ENCODE results near the gene METTL3. TPM values are rescaled to one million over a fixed set of nuclear protein-coding genes. Genes with fewer than 3 reads are reported as not detected.

Gene METTL3
- total RNA-seq, 1 experiment from 2014 or later: 43.3 TPM

- ATAC-seq (no peak), DNase-seq (ENCODE audit: low read depth, low spot score) (no peak)
- H3K4me3 ChIP-seq (ENCODE audit: low read depth in 2 of 2, low read length in 2 of 2): no peak overlapping the region
- no peaks in the 10 kb centered on the region for H3K36me3 ChIP-seq (ENCODE audit: control insufficient read depth, insufficient read depth, low read length)
- ChIA-PET CTCF (no interaction called here), POLR2A (no interaction called here)
- peaks cover 3% of the 10 kb centered on the region; the same call in 1 of the 2 replicates for H3K4me1 ChIP-seq (ENCODE audit: control insufficient read depth, insufficient read depth, low read length)
- in situ Hi-C loops (cut with HindIII; ENCODE audit: low pct_unique_long_range_greater_than_20kb, low sequenced_read_pairs): no loop called here
- peaks cover 4% of the 10 kb centered on the region for H3K27me3 ChIP-seq (ENCODE audit: control insufficient read depth, insufficient read depth, low read length)
- TF ChIP-seq CTCF (IDR thresholded peaks at IDR 0.05): no peak
- no peak for TF ChIP-seq POLR2AphosphoS5 (IDR thresholded peaks at IDR 0.05; ENCODE audit: low read depth, low read length)
- no peak for TF ChIP-seq REST (IDR thresholded peaks at IDR 0.05; ENCODE audit: insufficient read depth in 1 of 2, low read depth in 2 of 2, low read length in 1 of 2)
- no peak for TF ChIP-seq TCF7L2 (IDR thresholded peaks at IDR 0.05; ENCODE audit: low read depth, low read length)
- TF ChIP-seq SIN3A (IDR thresholded peaks at IDR 0.05; ENCODE audit: borderline replicate concordance, insufficient read depth, low read depth, low read length): no peak
- H3K27ac ChIP-seq (ENCODE audit: low read length): no peak overlapping the region
- intact Hi-C loops (cut with micrococcal nuclease; ENCODE audit: unreplicated experiment): no loop called here
- no TSS peak for BruUV-seq (replicated peaks)
- H3K9me3 ChIP-seq (ENCODE audit: control insufficient read depth, insufficient read depth, low read depth, low read length): no peaks in the 10 kb centered on the region
Measured at GRCh38 chr14:21539189-21539940, 28.2 kb upstream of the METTL3 start.

DNA sequence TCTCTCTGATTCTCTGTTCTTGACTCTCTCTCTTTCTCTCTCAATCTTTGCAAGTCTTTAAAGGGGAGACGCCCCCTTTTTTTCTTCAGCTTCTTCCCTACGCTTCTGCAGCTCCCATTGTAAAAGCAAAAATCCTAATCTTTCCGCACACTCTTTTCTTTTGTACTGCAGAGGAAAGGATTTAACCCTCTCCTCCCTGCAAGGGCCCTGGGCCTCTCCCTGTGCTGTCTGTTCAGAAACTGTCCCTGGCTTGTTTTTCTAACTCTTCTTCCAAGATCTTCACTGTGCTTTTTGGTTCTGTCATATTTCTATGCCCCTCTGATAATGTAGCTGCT lies 25.9 kb upstream of the METTL3 start:
- no TSS peak for BruUV-seq (replicated peaks)
- POLR2A ChIA-PET: no interaction called here
- CTCF ChIA-PET: no interaction called here
- H3K27me3 ChIP-seq (ENCODE audit: control insufficient read depth, insufficient read depth, low read length): peaks cover 4% of the 10 kb centered on the region
- no peak overlapping the region for H3K27ac ChIP-seq (ENCODE audit: low read length)
- TF ChIP-seq TCF7L2 (IDR thresholded peaks at IDR 0.05; ENCODE audit: low read depth, low read length) (no peak), CTCF (IDR thresholded peaks at IDR 0.05) (no peak), SIN3A (IDR thresholded peaks at IDR 0.05; ENCODE audit: borderline replicate concordance, insufficient read depth, low read depth, low read length) (no peak), REST (IDR thresholded peaks at IDR 0.05; ENCODE audit: insufficient read depth in 1 of 2, low read depth in 2 of 2, low read length in 1 of 2) (no peak), POLR2AphosphoS5 (IDR thresholded peaks at IDR 0.05; ENCODE audit: low read depth, low read length) (no peak)
- in situ Hi-C loops (cut with HindIII; ENCODE audit: low pct_unique_long_range_greater_than_20kb, low sequenced_read_pairs): no loop called here
- peak overlapping the region; percentile 24 to 36 for H3K4me3 ChIP-seq (ENCODE audit: low read depth in 2 of 2, low read length in 2 of 2)
- H3K36me3 ChIP-seq (ENCODE audit: control insufficient read depth, insufficient read depth, low read length): no peaks in the 10 kb centered on the region
- no peaks in the 10 kb centered on the region for H3K9me3 ChIP-seq (ENCODE audit: control insufficient read depth, insufficient read depth, low read depth, low read length)
- peaks cover 3% of the 10 kb centered on the region; the same call in 1 of the 2 replicates for H3K4me1 ChIP-seq (ENCODE audit: control insufficient read depth, insufficient read depth, low read length)
- intact Hi-C loops (cut with micrococcal nuclease; ENCODE audit: unreplicated experiment): no loop called here
- ATAC-seq (no peak), DNase-seq (ENCODE audit: low read depth, low spot score) (no peak)
